NCI-H748 (cell line): Measurements from ENCODE around the gene GAL3ST2.
"Not testable (repeated sequence)": the region's sequence is repeated elsewhere in the genome, so short reads cannot be mapped to it uniquely, and the experiment has no call there.

Experiments used
- DNase-seq: peaks from one replicate; lab custom pipeline; 2025; ENCODE audit not compliant: unreplicated experiment; lab: John Stamatoyannopoulos, UW

GAL3ST2 gene

DNA sequence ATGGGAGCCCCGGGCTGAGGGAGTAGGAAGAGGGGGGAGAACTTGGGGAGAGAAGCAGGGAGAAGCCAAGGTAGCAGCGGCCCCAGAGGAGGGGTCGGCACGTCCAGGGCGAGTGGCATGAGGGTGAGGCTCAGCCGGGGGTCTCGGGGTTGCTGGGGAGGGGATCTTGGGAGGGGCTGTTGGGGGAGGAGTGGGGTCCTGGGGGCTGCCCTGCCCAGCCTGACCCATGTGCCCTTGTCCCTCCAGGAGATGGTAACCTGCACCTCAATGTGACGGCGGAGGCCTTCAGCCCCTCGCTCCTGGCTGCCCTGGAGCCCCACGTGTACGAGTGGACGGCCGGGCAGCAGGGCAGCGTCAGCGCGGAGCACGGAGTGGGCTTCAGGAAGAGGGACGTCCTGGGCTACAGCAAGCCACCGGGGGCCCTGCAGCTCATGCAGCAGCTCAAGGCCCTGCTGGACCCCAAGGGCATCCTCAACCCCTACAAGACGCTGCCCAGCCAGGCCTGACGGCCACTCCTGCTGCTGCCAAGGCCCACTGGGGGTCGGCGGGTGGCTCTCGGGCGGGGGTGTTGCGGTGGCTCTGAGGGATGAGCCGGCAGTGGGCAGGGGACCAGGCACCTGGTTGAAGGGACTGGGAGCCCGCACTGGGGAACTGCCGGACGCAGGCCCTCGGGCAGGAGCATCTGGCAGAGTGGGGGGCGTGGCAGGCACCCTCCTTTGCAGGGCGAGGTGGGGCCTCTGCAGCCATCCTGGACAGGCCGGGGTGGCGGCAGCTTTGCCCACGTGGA lies 9.0 kb upstream of the GAL3ST2 start:
- DNase-seq: no peak

DNA sequence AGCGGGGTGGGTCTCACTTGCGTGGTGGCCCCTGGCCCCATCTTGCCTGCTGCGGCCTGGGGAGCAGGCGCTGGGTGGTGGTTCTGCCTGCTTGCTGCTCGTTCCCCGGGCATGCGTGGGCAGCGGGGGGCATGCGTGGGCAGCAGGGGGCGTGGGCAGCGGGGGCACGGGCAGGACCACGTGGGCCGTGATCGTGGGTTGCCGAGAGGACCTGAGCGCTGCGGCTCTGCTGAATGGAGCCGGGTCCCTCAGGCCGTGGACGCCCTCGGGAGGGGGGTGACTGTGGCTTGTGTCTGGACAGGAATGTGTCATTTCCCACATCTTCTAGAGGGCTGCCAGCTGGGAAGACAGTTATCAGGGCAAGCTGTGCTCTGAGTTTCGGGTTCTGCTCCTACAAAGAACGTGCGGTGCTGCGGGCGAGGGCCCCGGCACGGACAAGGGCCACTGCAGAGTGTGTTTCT lies 8.3 kb upstream of the GAL3ST2 start:
- DNase-seq: no peak

DNA sequence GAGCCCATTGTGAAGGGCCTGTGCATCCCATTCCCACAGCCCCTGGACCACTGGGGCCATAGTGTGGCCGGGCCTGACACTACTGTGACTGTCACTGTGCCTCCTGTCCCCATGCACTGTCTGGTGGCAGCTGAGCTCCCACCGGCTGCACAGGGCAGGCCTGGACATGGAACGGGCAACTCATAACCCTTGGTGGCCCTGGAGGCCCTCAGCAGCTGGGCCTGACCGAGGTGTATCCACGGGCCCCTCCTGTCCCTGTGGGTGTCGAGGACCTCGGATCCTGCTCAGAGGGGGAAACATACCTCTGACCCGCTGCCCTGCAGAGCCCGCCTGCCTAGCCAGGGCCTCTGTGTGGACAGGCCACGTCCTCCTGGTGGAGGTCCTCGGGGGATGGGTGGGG lies 7.8 kb upstream of the GAL3ST2 start:
- no peak for DNase-seq

DNA sequence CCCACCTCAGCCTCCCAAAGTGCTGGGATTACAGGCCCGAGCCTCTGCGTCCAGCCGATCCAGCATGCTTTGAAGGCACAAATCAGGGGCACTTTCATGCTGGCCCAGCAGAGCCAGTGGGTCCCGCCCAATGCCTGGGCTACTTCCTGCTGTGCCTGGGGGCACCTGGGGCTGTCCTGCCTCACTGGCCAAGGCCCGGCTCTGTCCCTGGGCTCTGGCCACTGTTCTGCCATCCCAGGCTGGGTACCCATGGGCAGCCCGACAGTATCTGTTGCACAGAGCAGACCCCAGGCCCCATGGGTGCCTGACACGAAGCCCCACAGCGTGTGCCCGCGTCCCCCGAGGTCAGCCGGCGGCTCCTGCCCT lies 6.8 kb upstream of the GAL3ST2 start:
- no peak for DNase-seq

DNA sequence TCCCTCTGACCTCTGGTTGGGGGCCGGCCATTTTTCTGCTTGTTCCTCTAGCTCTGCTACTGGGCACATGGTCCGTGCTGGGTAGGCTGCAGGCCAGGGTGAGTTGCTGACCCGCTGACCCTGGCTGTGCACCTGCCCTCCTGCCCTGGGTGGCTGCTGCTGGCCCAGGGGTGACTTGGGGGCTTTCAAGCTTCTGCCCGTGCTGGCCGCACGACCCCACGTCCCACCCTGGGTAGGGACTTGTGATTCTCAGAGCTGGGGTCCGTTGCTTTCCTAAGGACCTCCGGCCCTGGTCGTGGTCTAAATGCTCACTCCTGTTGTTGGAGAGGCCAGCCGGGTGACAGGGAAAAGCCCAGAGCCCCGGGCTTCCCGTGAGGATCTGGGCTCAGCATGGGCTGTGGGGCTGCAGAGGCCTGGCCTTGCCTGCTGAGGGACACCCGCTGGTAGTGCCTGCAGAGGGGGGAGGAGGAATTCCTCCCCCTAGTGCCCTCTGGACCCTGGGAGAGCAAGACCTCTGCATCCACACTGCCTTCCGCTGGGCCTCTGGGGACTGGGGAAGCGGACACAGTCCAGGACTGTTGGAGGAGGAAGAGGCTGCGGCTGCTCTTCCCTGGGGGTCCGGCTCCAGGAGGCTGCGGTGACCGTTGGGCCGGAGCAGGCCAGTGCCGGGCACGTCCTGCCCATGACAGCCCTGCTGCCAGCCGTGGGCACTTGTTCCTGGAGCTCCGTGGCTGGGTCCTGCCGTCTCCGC lies 6.3 kb upstream of the GAL3ST2 start:
- DNase-seq: no peak

DNA sequence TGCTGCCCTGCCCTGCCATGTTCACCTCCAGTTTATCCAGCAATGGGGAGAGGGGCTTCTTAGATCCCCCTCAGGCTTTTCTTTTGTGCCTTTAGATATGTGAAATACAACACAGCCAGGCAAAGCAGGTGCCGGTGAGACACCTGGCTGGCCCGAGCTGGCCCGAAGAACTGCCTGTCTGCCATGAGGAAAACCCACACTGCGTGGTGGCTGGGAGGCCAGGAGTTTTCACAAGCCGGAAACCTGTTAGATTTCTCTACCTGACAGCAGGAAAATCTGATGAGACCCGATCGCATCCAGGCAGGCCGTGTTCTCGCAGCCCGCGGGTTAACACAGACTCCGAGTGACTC lies 5.7 kb upstream of the GAL3ST2 start:
- no peak for DNase-seq

DNA sequence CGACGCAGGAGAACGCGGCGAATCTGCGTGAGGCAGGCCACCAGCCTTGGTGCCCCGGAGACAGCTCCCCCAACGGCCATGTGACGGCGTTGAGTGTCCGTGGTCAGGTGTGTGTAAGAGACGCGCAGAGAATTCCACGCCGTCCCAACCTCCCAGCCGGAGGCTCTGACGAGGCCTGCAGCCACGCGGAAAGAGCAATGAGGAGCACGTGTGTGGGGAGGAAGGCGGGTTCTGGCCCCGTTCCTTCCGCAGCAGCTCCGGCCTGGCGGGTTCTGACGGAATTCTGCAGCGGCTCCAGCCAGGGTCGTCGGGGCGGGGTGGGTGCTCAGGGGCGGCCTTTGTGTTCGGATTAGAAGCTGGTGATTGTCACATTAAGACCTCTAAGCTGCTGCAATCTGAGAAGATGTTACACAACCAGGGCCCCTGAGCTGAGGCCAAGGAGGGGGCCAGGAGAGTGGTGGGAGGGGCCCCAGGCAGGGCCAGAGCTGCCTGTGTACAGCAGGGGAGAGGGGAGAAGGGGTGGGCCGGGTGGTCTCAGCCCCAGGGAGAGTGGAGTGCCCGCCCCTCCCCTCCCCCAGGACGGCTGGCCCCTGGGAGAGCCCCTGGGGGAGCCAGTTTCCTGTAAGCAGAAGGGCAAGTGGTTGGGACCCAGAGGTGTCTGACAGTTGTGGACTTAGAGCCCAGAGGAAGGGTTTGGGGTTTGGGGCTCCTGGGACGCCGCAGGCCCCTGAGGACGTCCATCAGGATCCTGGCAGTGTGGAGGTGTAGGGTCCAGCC lies 5.1 kb upstream of the GAL3ST2 start:
- no peak for DNase-seq

DNA sequence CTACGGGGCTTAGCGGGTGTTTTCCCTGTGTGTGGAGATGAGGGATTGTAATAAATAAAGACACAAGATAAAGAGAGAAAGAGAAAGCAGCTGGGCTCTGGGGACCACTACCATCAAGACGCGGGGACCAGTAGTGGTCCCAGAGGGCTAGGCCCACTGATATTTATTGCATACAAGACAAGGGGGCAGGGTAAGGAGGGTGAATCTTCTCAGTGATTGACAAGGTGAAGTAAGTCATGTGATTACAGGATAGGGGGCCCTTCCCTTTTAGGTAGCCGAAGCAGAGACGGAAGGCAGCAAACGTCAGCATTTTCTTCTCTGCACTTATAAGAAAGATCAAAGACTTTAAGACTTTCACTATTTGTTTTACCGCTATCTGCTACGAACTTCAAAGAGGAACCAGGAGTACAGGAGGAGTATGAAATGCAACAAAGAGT lies 4.5 kb upstream of the GAL3ST2 start:
- DNase-seq: no peak

DNA sequence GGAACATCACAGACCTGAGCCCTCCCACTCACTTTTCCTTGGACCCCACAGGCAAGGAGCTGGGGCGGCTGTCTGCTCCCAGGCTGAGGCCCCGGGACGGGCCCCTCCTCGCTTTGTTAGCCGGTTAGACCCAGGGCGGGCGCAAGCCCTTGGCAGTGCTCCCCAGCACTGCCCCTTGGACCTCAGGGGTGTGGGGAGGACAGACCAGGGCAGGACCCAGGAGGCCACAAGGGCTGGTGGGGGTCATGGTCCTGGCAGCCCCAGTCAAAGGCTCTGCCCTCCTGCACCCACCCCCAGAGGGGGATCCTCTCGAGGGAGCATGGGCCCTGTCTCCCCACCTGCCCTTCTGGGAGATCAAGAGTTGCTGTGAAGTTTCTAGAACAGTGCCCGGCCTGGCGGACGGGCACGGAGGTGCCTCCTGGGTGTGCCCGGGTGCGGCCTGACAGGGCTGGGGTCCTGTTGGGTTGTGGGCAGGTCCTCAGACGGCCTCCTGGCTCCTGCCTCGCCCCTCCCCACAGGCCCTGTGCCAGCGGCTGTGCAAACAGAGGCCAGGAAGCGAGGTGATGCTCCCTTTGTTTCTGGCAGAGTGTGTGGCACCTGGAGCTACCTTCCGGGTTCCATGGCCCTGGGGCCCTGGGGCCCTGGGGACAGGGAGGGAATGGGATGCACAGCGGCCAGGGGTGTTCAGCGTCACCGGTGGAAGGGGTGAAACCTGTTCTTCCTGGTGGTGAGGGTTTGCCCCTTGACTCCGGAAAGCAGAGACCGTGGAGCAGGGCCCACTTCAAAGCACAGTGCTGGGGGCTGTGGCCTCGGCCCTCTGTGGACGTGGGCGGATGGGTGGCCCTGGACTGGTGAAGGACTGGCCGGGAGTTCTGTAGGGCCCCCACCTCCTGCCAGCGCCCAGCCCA lies 2.9 kb upstream of the GAL3ST2 start:
- DNase-seq: peak; percentile 37

DNA sequence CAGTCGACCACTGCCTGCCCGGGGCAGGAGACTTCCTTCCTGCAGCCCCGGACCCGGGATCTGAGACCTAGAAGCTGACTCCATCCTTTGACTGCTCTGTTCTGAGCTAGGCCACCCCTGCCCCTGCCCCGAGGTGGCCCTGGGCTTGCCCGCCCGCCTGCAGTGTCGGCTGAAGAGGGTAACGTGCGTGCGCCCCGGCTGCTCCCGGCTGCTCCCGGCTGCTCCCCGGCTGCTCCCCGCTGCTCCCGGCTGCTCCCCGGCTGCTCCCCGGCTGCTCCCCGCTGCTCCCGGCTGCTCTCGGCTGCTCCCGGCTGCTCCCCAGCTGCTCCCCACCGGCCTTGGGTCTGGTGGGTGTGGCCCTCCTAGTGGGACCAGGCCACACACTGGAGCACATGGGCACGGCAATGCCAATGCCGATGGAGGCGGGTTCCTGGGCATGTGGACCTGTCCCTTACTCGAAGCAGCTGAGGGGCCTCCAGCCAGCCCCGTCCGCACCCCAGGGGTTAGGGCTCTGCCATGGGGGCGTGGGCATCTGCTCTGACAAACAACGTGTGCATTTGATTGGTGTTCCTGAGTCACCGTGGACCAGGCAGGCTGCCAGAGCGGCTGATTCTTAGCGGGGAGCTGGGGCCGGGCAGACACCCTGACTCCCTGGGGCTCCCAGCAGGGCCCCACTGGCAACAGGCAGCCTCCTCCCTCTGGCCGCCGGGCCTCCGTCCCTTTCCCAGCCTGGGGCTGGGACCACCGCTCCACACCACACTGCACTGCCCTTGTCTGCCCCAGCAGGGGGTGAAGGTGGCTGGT lies 2.0 kb upstream of the GAL3ST2 start:
- DNase-seq: no peak

DNA sequence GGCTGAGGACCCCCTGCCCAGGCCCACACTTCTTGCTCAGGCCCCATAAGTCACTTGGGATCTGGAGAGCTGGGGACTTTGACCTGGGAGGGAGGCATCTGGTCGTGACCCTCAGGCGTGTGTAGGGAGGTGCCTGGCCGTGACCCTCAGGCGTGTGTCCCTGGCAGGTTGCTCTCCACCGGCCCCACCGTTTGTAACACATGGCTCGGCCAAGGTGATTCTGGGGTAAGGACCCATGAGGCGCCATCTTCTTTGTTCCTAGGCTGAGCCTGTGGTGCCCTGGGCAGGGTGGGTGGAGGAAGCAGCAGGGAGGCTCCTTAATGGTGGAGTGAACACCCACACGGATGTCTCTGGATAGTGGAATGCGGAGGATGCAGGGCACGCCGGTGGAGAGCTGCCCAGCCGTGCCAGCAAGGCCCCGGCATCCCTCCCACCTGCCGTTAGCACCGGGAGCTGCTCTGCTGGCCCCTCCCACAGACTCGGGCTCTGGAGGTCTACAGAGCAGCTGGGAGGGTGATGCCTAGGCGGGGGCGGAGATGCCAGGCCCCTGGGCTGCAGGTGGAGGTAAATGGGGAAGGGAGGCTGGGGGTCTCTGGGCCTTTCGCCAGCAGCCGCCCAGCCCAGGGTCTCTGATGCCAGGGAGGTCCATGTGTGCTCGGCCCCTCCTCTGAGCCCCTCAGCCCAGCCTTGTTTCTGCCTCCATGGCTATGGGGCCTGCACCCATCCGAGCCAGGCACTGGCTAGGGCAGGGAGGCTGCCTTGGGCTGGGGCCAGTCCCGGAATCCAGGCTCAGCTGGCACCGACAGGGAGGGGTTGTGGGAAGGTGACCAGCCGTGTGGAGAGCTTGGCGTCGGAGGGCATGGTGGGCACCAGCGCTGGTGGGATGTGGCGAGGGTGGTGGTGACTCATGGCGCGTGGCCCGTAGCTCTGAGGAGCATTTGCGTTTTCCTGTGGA lies 1.1 kb upstream of the GAL3ST2 start:
- DNase-seq: no peak

DNA sequence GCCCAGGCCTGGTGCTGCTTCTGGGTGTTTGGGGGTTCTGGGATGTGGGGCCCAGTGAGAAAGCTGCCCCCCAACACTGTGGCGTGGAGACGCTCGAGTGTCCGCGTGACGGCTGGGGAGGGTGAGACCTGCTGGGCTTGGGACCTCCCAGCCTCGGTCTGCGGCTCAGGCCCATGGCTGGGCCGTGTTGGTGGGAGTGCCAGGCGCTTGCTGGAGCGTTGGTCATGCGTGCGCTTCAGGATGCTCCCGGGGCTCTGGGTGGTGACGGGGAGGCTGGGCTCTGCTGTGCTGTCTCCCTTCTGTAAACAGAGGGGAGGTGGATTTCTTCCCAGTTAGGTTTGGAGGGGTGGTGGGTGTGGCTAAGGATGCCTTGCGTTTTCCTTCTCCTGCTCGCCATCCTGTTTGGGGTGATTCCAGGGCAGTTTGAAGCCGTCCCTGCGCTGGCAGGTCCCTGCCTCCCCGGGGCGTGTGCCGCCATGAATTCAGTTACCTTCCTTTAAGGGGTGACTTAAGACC lies 606 bp downstream of the GAL3ST2 start:
- DNase-seq: no peak

DNA sequence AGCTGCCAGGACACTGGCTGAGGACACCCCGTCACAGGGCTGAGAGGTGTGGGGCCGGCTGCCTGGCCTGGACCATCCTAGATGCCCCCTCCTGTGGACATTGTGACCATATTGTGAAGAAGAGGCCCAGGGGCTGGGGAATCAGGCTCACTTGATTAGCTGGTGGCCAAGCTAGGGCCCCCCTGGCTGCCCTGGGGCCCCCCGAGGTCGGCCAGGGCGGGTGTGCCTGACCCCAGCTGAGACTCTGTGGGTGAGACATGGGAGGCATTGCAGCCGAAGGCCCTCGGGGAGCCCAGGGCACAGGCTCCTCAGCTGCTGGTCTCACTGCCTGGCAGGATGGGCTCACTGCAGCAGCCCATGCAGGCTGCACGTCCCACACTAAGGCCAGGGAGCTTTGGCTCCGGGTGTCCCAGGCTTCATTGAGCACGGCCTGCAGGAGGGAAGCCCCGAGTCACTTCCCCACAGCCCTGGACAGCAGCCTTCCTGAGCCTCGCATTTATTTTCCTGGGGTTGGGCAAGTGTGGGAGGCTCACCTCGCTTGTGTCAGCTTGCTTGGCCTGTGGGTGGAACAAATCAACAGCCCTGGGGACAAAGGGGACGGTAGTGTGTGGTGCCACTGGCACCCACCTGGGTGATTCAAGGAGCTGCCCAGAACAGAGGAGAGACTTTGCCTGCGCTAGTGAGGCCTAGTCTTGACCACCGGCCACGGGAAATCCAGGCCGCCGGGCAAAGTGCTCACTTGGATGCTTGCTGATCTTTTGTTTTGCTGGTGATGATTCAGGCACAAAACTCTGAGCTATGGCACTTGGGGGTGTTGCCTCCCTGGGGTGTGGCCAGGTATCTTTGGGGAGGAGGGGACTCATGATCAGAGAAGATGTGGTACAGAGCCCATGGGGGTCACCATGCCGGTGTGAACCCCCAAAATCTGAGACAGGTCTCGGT lies 1.3 kb downstream of the GAL3ST2 start:
- no peak for DNase-seq

DNA sequence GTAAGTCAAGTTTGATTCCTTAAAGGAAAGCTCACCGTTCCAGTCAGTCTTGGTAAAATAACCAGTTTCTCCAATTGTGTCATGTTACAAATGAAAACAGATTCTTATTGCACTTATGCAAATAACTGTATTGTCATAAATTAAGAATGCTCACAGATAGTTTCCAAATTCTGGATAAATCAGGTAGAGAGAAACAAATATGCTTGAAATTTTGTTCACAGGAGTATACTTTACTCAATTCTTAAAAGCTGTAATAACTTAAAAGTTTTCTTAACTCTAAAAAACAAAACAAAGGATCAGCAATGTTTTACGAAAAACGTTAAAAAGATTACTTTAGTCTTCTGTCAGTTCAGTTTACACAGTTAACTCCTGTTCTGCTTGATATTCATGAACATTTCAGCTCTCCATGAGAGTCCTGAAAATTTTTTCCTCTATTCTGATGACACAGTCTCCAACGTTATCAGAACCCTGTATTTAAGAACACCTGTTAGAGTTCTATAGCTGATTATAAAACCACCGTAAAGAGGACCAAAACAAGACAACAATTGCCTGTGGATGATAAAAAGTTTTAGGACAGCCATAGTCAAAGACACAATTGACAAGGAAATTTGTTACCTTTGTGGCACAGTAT lies 4.4 kb downstream of the GAL3ST2 start:
- no peak for DNase-seq

DNA sequence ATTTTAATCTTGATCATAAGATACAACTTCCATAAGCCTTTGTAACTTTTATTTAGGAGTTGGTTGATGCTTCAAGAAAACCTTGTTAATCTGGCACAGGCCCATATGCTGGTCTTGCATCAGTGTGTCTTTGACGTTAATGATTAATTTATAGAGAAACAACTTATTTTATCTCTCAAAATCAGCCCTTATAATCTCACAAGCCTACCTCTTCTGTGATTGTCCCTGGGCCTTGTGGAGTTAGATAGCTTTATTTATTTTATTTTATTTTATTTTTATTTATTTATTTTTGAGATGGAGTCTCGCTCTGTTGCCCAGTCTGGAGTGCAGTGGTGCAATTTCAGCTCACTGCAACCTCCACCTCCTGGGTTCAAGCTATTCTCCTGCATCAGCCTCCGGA lies 5.4 kb downstream of the GAL3ST2 start:
- DNase-seq: not testable (repeated sequence)

DNA sequence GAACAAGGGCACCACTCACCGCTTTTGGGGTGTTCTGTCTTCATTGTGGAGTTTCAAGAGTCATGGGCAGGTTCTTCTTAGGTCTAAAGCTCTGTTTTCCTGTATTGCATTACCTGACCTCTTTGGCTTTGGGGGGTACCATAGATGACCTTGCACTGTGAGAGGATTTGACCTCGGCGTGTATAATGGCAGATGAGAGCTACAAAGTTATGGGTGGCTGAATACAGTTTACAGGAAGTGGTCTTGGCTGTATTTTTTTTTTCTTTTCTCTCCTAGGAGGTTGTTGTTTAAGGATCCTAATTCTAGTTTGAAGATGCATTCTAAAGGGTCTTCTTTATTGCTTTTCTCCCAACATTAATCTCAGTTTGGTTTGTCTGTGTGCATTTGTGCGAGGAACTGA lies 11.5 kb downstream of the GAL3ST2 start:
- DNase-seq: no peak

DNA sequence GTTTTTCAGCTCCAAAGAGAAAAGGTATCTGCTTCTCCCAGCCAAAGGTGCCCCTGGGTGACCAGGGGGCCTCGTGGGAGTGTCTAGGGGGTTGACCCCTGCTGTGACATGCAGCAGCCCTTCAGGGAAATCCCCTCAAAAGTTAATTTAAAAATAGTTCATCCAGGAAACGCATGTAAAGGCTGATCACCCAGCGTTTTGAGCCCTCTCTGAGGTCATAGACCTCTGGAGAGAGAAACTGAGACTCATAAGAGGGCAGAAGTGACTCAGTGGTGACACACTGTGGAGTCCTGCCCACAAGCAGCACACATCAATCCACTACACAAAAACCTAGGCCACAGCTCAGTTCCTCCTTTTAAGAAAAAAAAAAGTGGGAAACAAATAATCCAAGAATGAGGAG lies 11.9 kb downstream of the GAL3ST2 start:
- no peak for DNase-seq
